Karpas-422 (cell line): Measurements from ENCODE around the gene AKT2. TPM values are rescaled to one million over a fixed set of nuclear protein-coding genes. Genes with fewer than 3 reads are reported as not detected.

Experiments
- DNase-seq: peaks from one replicate; pipeline ENCODE4 v3.0.0-alpha.2; 2015
- H2AFZ ChIP-seq: fragments of 200-600 bp; sonication (generic); 2 replicates; pipeline ENCODE4 v1.6.1; 2014; ENCODE audit warnings: antibody characterized with exemption, low read length, mixed read lengths
- H3K27ac ChIP-seq: fragments of 200-600 bp; sonication (generic); 2 replicates; pipeline ENCODE4 v1.5.1; 2014; ENCODE audit warnings: mild to moderate bottlenecking, low read length, moderate library complexity
- H3K27me3 ChIP-seq: fragments of 200-600 bp; sonication (generic); 2 replicates; pipeline ENCODE4 v1.6.1; 2014; ENCODE audit warnings: low read length, mixed read lengths
- H3K36me3 ChIP-seq: fragments of 200-600 bp; sonication (generic); 2 replicates; pipeline ENCODE4 v1.6.1; 2014; ENCODE audit warnings: low read length, mixed read lengths; ENCODE audit not compliant: insufficient read depth
- H3K4me1 ChIP-seq: fragments of 200-600 bp; sonication (generic); 2 replicates; pipeline ENCODE4 v1.6.1; 2014; ENCODE audit warnings: mild to moderate bottlenecking, low read length, mixed read lengths
- H3K4me2 ChIP-seq: fragments of 200-600 bp; sonication (generic); 2 replicates; pipeline ENCODE4 v1.6.1; 2014; ENCODE audit warnings: low read length, low read depth, mild to moderate bottlenecking; ENCODE audit not compliant: poor library complexity, severe bottlenecking
- H3K4me3 ChIP-seq: fragments of 200-600 bp; sonication (generic); 2 replicates; pipeline ENCODE4 v1.5.1; 2014; ENCODE audit warnings: mild to moderate bottlenecking, antibody characterized with exemption, low read length, mixed read lengths
- H3K79me2 ChIP-seq: fragments of 200-600 bp; sonication (generic); 2 replicates; pipeline ENCODE4 v1.6.1; 2014; ENCODE audit warnings: mild to moderate bottlenecking, low read length, mixed read lengths
- H3K9ac ChIP-seq: fragments of 200-600 bp; sonication (generic); 2 replicates; pipeline ENCODE4 v1.6.0; 2014; ENCODE audit warnings: low read length
- H3K9me2 ChIP-seq: fragments of 200-600 bp; sonication (generic), shearing (Covaris generic); replicated peaks from 2 replicates; pipeline ENCODE4 v1.6.0; 2014; ENCODE audit warnings: mild to moderate bottlenecking, low read length, moderate library complexity; ENCODE audit not compliant: insufficient read depth
- H3K9me3 ChIP-seq: fragments of 300-700, 200-600 bp; sonication (generic); 2 replicates; pipeline ENCODE4 v1.6.1; 2014; ENCODE audit warnings: low read length, mixed read lengths
- H4K20me1 ChIP-seq: fragments of 200-600 bp; sonication (generic); 2 replicates; pipeline ENCODE4 v1.6.1; 2014; ENCODE audit warnings: mild to moderate bottlenecking, antibody characterized with exemption, low read length, low read depth; ENCODE audit not compliant: insufficient read depth
- total RNA-seq: library from RNA; depleted of rRNA; stranded (reverse); fragments of >200 nt; shearing (Covaris generic); gene quantifications from 2 replicates; pipeline ENCODE4 v1.2.3, GENCODE V29; 2014; ENCODE audit warnings: low replicate concordance

Gene AKT2
- total RNA-seq, 1 experiment from 2014 or later: 85.9 TPM

DNA sequence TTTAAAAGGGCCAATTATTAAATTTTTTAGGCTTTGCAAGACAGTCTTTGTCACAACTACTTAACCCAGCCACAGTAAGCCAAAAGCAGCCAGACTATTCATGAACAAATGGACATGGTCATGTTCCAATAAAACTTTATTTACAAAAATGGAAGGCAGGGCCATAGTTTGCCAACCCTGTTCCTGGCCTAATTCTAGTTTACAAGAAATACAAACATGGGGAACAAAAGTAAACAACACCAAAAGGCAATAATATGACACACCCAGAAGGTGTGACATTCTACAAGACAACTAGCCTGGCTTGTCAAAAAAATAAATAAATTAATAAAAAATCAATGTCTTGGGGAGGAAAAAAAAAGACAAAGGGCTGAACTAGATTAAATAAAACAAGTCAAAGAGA, 33.9 kb downstream of the AKT2 start:
- Histone ChIP-seq H3K4me3 (no peak overlapping the region), H3K4me1 (no peaks in the 10 kb centered on the region), H3K9me2 (no peaks in the 10 kb centered on the region), H3K79me2 (peaks cover 79% of the 10 kb centered on the region), H3K27me3 (no peaks in the 10 kb centered on the region), H4K20me1 (0 out of 2 replicates have a peak, but pooled peaks cover 4% of the 10 kb centered on the region), H2AFZ (no peak overlapping the region), H3K36me3 (peaks cover 17% of the 10 kb centered on the region), H3K27ac (no peak overlapping the region), H3K9ac (no peak overlapping the region), H3K4me2 (no peak overlapping the region), H3K9me3 (no peaks in the 10 kb centered on the region)
- DNase-seq: no peak

DNA sequence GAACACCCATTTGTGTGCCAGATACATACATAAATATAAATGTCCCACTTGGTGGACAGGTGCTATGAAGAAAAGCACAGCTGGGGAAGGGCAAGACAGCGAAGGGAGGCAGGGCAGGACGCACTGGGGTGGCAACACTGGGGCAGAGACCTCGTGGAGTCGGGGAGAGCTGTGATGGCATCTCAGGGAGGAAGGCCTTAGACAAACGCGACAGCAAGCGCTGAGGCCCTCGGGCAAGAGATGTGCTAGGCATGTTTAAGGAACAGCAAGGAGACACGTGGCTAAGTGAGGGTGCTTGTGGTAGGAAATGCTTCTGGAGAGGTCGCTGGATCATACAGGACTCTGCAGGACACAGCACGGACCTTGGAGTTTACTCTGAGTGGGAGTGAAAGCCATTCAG, 35.4 kb downstream of the AKT2 start:
- Histone ChIP-seq H3K79me2 (peaks cover 84% of the 10 kb centered on the region), H2AFZ (no peak overlapping the region), H3K4me3 (no peak overlapping the region), H3K27ac (no peak overlapping the region), H3K4me2 (no peak overlapping the region), H3K4me1 (no peaks in the 10 kb centered on the region), H3K27me3 (no peaks in the 10 kb centered on the region), H3K9ac (no peak overlapping the region), H4K20me1 (0 out of 2 replicates have a peak, but pooled peaks cover 5% of the 10 kb centered on the region), H3K36me3 (peaks cover 12% of the 10 kb centered on the region), H3K9me2 (no peaks in the 10 kb centered on the region), H3K9me3 (no peaks in the 10 kb centered on the region)
- DNase-seq: no peak

- Histone ChIP-seq H3K27me3 (no peaks in the 10 kb centered on the region), H3K4me1 (no peaks in the 10 kb centered on the region), H3K9me3 (no peaks in the 10 kb centered on the region), H3K9me2 (no peaks in the 10 kb centered on the region), H4K20me1 (0 out of 2 replicates have a peak, but pooled peaks cover 5% of the 10 kb centered on the region), H3K4me3 (no peak overlapping the region), H3K79me2 (peaks cover 88% of the 10 kb centered on the region), H3K9ac (no peak overlapping the region), H3K27ac (no peak overlapping the region), H2AFZ (no peak overlapping the region), H3K4me2 (no peak overlapping the region), H3K36me3 (peaks cover 11% of the 10 kb centered on the region)
- no peak for DNase-seq
Observed at GRCh38 chr19:40249201-40249600, 35.9 kb downstream of the AKT2 start.

GRCh38 chr19:40247735-40248262, 37.3 kb downstream of the AKT2 start:
- no peak overlapping the region for H3K27ac ChIP-seq
- H3K4me1 ChIP-seq: no peaks in the 10 kb centered on the region
- H3K4me3 ChIP-seq: no peak overlapping the region
- H3K79me2 ChIP-seq: peaks cover 78% of the 10 kb centered on the region
- no peak overlapping the region for H3K9ac ChIP-seq
- H2AFZ ChIP-seq: no peak overlapping the region
- no peaks in the 10 kb centered on the region for H3K9me2 ChIP-seq
- H4K20me1 ChIP-seq: 0 out of 2 replicates have a peak, but pooled peaks cover 5% of the 10 kb centered on the region
- no peak for DNase-seq
- peaks cover 3% of the 10 kb centered on the region for H3K36me3 ChIP-seq
- H3K27me3 ChIP-seq: no peaks in the 10 kb centered on the region
- H3K4me2 ChIP-seq: no peak overlapping the region
- no peaks in the 10 kb centered on the region for H3K9me3 ChIP-seq

- H3K4me1 ChIP-seq: no peaks in the 10 kb centered on the region
- H3K4me2 ChIP-seq: no peak overlapping the region
- no peak overlapping the region for H2AFZ ChIP-seq
- H3K27ac ChIP-seq: no peak overlapping the region
- H3K79me2 ChIP-seq: peaks cover 72% of the 10 kb centered on the region
- peaks cover 3% of the 10 kb centered on the region; the same call in 1 of the 2 replicates for H3K36me3 ChIP-seq
- H3K9me2 ChIP-seq: no peaks in the 10 kb centered on the region
- 0 out of 2 replicates have a peak, but pooled peaks cover 5% of the 10 kb centered on the region for H4K20me1 ChIP-seq
- H3K27me3 ChIP-seq: no peaks in the 10 kb centered on the region
- no peak overlapping the region for H3K9ac ChIP-seq
- H3K9me3 ChIP-seq: no peaks in the 10 kb centered on the region
- no peak for DNase-seq
- H3K4me3 ChIP-seq: no peak overlapping the region
Observed at GRCh38 chr19:40247178-40247577, 38.0 kb downstream of the AKT2 start.

DNA sequence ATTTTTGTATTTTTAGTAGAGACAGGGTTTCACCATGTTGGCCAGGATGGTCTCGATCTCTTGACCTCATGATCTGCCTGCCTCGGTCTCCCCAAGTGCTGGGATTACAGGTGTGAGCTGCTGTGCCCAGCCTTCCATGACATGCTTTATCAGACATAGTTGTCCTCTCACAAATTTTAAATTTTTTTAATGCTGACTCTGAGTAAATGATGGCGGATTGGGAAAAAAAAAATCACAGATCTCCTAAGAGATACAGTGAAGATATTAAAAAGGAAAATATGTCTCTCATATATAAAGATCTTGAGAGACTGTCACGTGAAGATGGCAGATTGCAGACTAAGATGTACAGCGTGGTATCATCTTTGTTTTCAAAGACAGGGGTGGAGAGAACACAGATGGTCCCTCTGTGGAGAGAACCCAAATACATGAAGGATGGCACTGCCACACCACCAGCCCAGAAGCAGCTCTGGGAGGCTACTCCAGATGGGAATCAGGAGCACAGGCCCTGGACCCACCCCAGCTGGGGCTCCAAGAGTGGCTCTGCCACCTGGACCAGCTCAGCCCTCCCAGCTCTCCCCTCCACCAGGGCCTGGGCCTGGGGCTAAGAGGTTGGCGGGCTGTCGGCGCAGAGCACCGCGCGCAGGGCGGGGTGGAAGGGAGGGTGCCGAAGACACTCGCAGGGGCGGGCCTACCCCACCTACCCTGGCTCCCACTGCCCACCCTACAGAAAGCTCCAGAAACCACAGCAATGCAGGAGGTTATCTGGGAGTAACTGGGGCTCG, 38.7 kb downstream of the AKT2 start:
- Histone ChIP-seq H4K20me1 (0 out of 2 replicates have a peak, but pooled peaks cover 5% of the 10 kb centered on the region), H3K9me3 (no peaks in the 10 kb centered on the region), H3K4me1 (no peaks in the 10 kb centered on the region), H2AFZ (no peak overlapping the region), H3K27ac (no peak overlapping the region), H3K79me2 (peaks cover 65% of the 10 kb centered on the region), H3K9ac (no peak overlapping the region), H3K4me3 (no peak overlapping the region), H3K4me2 (no peak overlapping the region), H3K27me3 (no peaks in the 10 kb centered on the region), H3K36me3 (peaks cover 3% of the 10 kb centered on the region; the same call in 1 of the 2 replicates), H3K9me2 (no peaks in the 10 kb centered on the region)
- no peak for DNase-seq

DNA sequence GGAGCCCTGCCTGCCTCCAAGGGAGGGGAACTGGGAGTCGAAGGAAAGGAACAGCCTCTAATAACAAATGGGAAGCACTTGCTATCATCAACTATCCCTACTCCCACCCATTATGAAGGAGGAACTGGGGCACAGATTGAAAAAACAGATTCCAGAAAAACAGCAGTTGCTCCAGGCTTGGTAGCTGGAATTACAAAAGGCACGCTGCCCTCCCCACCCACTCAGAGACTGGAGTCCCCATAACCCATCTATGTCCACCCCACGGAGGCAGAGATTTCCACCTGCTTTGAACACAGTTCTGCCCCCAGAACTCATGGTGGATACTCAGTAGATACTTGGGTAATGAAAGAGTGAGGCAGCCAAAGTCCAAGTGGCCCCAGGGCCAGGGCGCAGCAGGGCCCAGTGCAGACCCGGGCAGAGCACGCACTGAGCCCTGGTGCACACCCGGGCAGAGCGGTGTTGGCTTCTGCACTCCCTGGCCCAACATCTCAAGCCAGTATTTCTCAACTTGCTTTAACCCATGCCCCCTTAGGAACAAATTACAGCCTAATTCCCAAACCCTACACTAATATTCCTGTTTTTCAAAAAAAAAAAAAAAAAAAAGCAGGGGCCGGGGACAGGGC, 39.5 kb downstream of the AKT2 start:
- Histone ChIP-seq H3K4me1 (no peaks in the 10 kb centered on the region), H3K9ac (no peak overlapping the region), H3K9me3 (no peaks in the 10 kb centered on the region), H3K4me3 (no peak overlapping the region), H3K9me2 (no peaks in the 10 kb centered on the region), H3K27ac (no peak overlapping the region), H4K20me1 (0 out of 2 replicates have a peak, but pooled peaks cover 5% of the 10 kb centered on the region), H3K4me2 (no peak overlapping the region), H3K79me2 (peaks cover 58% of the 10 kb centered on the region), H3K27me3 (no peaks in the 10 kb centered on the region), H2AFZ (no peak overlapping the region), H3K36me3 (peaks cover under 1% of the 10 kb centered on the region; the same call in 1 of the 2 replicates)
- DNase-seq: no peak
